ENCODE results near the gene RELCH.

DNA sequence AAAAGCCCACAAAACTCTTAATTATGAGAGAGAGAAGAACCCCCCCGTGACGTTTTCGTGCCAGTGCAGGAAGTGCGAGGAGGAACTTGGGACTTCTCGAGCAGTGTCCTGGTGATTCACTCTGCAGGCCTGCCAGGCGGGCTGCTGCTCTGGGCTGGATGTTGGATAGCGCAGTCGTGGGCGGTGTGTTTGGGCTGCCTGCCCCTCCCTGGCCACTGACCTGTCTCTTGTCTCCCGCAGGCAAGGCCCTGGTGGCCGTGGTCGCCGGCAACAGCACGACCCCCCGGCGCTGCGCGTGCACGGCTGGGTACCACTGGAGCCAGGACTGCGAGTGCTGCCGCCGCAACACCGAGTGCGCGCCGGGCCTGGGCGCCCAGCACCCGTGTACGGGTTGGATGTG, 167.1 kb downstream of the RELCH start:
- no peak for TF ChIP-seq GATA3 (IDR thresholded peaks at IDR 0.05; ENCODE audit: low read depth, low read length)
- no peak for TF ChIP-seq GATA2 (IDR thresholded peaks at IDR 0.05; ENCODE audit: low read depth, low read length)

Data from SH-SY5Y (cell line).